NAMALWA (cell line): ENCODE results near the gene CFAP20DC.
"Not testable (repeated sequence)": the region's sequence is repeated elsewhere in the genome, so short reads cannot be mapped to it uniquely, and the experiment has no call there.

Source experiments
- DNase-seq: peaks from one replicate; pipeline ENCODE4 v3.0.0-alpha.2; 2015; ENCODE audit warnings: low spot score

The CFAP20DC gene

GRCh38 chr3:59049671-59050331 is at the start of gene CFAP20DC:
Gene CFAP20DC, minus strand, starts transcription at chr3:59050025. Its CDS starts 394 bp downstream, at chr3:59049631.
- peak; percentile 87 for DNase-seq

DNA sequence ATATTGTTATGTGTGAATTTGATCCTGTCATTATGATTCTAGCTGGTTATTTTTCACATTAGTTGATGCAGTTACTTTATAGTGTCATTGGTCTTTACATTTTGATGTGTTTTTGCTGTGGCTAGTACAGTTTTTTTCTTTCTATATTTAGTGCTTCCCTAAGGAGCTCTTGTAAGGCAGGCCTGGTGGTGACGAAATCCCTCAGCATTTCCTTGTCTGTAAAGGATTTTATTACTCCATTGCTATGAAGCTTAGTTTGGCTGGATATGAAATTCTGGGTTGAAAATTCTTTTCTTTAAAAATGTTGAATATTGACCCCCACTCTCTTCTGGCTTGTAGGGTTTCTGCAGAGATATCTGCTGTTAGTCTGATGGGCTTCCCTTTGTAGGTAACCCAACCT is 48.7 kb upstream of the CFAP20DC start:
- DNase-seq = not testable (repeated sequence)

DNA sequence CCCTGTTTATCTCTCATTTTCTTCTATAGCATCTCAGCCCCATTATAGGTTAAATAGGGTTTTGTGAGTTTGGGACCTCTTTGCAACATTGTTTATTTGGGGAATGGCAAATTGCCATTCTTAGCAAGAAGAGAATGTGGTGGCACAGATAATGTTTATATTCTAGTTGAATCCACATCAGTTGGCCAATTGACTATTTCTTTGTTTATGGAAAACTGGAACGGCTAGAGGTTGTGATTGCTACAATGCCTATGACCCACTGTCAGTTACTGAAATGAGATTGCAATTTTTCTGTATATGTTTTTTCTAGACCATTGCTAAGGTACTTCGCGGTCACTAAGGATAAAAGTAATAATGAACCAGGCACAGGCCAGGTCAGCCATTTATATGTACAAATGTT is 44.6 kb upstream of the CFAP20DC start:
- no peak for DNase-seq

DNA sequence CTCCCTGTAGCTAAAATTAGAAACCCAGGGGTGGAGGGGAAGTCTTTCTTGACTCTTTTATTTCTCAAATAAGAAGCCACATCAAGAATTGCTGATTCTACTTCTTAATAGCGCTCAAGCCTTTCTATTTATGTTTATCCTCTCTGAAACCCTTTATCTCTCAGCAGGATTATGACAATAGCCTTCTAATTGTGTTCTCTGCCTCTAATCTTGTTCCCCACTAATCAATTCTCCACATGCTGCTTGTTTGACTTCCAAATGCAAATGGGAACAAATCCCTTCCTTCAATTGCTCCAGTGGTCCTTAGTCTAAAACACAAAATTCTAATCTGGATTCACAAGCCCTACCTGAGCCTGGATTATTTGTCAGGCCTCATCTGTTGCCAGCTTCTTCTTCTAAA is 43.7 kb upstream of the CFAP20DC start:
- no peak for DNase-seq

GRCh38 chr3:59088761-59089160 is 38.9 kb upstream of the CFAP20DC start:
- DNase-seq = no peak

DNA sequence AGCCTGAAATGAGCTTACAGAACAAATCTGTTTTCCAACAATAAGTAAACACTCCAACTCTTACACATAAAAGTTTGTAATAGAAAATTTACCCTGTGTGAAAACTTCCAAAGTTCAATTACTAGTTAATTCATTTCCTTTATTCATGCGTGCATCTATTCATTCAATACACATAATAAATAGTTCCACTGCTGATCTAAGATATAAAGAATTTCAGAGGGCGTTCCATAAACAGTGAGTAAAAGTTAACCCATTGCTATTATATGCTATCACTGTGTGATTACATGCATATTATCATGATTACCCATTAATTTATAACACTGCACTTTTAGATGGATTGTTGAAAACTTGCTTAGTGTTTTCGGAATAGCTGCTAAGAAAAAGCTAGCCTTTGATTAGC is 36.2 kb upstream of the CFAP20DC start:
- no peak for DNase-seq

GRCh38 chr3:59084583-59084982 is 34.8 kb upstream of the CFAP20DC start:
- no peak for DNase-seq

DNA sequence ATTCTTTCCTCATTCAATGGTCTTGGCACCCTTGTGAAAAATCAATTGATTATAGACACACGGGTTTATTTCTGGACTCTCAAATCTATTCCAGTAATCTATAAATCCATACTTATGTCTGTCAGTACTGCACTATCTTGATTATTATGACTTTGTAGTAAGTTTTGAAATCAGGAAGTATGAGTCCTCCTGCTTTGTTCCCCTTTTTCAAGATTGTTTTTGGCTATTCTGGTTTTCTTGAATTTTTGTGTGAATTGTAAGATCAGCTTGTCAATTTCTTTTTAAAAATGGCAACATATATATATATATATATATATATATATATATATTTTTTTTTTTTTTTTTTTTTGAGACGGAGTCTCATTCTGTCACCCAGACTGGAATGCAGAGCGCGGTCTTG is 32.3 kb upstream of the CFAP20DC start:
- DNase-seq = no peak

DNA sequence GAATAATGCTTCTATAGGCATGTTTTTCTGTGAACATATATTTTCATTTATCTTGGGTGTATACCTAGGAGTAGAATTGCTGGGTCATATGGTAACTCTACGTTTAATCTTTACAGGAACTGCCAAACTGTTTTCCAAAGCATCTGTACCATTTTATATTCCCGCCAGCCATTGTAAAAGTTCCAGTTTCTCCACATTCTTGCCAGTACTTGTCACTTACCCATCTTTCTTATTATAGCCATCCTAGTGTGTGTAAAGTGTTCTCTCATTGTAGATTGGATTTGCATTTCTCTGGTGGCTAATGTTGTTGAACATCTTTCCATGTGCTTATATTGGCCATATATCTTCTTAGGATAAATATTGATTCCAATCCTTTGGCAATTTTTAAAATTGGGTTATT is 31.2 kb upstream of the CFAP20DC start:
- DNase-seq = no peak

- DNase-seq = no peak
These were observed 30.1 kb upstream of the CFAP20DC start for GRCh38 chr3:59079962-59080361.

DNA sequence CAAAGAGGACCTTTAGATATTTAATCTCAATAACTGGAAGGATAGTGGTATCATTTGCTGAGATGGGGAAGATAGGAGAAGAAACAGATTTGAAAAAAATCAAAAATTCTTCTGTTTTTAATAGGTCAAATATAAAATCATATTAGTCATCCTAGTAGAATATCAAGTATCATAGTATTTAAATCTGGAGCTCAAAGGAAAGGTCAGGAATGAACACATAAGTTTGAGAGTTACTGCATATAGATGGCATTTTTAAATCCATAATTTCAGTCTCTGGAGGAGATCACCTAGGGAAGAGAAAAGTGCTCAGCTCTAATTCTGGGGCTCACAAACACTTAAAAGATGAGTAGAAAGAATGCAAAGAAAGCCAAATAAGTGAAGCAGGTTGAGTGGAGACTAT is 24.9 kb upstream of the CFAP20DC start:
- no peak for DNase-seq

- DNase-seq = no peak
These were observed 22.9 kb upstream of the CFAP20DC start for GRCh38 chr3:59072681-59073080.

GRCh38 chr3:59069838-59070237 is 20.0 kb upstream of the CFAP20DC start:
- DNase-seq = no peak

DNA sequence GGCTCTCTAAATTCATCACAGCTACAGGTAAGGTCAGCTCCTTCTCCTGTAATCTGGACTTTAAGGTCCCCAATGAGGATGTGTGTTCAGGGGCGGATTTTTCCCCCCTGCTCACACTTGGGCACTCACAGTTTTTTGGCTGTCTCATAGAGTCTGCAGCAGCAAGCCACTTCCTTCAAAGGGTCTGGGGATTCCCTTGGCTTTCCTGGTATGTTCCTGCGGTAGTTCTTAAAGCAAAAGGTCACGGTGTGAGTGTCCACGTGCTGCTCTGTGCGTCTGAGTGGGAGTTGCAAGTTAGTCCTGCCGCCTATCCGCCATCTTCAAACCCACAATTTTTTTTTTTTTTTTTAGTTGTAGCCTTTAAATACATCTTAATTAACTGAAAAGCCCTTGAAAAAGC is 15.4 kb upstream of the CFAP20DC start:
- no peak for DNase-seq

DNA sequence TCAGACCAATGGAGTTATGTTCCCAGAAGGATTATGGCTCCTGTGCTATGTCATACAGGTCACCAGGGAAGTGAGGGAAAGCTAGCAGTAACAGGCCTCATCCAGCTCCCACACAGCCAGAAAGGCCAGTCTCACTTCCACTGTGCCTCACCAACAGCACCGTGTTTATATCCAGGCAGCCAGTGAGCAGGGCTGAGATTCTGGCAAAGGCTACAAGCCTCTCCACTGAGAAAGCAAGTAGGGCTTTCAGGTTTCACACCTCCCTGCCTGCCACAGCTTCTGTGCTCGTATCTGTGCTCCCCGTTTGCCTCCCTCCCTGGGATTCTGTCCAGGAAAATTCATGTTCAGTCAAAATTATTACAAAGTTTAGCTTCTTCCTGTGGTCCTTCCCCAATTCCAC is 14.9 kb upstream of the CFAP20DC start:
- no peak for DNase-seq

GRCh38 chr3:59064276-59064675 is 14.5 kb upstream of the CFAP20DC start:
- DNase-seq = peak; percentile 2

GRCh38 chr3:59056706-59057105 is 6.9 kb upstream of the CFAP20DC start:
- no peak for DNase-seq

DNA sequence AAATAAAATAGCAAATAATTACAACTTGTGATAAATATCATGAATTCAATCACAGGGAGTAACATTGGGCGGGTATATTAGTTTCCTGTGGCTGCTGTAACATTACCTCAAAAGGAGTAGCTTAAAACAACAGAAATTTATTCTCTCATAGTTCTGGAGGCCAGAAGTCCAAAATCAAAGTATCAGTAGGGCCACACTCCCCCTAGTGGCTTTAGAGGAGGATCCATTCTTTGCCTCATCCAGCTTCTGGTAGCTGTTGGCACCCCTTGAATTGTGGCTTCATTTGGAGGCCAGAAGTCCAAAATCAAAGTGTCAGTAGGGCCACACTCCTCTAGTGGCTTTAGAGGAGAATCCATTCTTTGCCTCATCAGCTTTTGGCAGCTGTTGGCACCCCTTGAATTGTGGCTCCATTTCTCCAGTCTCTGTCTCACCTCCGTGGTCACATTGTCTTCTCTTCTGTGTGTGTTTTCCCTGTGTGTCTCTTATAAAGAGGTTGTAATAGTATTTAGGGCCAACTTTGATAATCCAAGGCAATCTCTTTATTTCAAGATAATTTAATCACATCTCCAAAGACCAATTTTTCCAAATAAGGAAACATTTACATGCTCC is 3.1 kb upstream of the CFAP20DC start:
- peak; percentile 66 for DNase-seq

GRCh38 chr3:59050811-59051414 is 1.1 kb upstream of the CFAP20DC start:
- DNase-seq = not testable (repeated sequence)

DNA sequence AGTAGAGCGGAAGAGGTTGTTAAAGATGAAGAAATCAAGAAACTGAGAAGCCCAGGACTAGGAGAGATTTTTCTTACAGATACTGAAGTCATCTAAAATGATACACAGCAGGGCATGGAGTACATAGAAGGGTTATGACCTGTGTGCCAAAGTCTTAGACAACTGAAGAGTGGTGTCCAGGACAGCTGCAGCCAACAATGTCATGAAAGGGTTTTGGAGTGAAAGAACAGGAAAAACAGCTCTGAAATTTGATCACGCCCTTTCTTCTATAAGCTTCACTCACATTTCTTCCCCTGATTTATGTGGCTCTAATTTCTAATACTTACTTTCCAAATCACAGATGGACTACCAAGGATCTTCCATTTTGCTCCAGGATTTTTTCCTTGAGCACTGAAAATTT is 3.0 kb downstream of the CFAP20DC start:
- DNase-seq = no peak

GRCh38 chr3:59043391-59043790 is 6.4 kb downstream of the CFAP20DC start:
- no peak for DNase-seq

DNA sequence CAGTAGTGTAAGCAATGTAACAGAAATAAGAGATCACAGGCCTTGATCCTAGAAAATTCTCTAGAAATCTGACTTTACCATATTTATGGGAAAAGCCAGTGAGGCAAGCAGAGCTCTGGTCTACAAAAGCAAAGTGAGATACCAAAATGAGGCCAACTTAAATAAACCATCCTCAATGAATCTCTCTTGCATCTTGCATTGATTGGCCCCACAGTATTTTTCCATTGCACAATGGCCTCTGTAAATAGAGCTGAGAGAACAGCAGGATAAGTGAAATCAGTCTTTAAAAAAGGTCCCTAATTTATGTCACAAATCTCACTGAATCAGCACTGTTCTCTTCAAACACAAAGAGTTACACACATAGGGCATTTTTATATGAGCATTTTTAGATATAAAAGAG is 8.9 kb downstream of the CFAP20DC start:
- no peak for DNase-seq

- no peak for DNase-seq
These were observed 22.2 kb downstream of the CFAP20DC start for GRCh38 chr3:59027607-59028006.

GRCh38 chr3:59023612-59024011 is 26.2 kb downstream of the CFAP20DC start:
- DNase-seq = no peak
